Stimulated activated CD8-positive, alpha-beta memory T cell treated with anti-CD3 and anti-CD28 coated beads, Interleukin-15, amount 100 ng/mL, for 1 hour (primary cell): ENCODE results near the gene C2CD2.

Source experiments
- DNase-seq: peaks from one replicate; pipeline ENCODE4 v3.0.0-alpha.2; 2020; ENCODE audit warnings: low read depth

C2CD2 gene

DNA sequence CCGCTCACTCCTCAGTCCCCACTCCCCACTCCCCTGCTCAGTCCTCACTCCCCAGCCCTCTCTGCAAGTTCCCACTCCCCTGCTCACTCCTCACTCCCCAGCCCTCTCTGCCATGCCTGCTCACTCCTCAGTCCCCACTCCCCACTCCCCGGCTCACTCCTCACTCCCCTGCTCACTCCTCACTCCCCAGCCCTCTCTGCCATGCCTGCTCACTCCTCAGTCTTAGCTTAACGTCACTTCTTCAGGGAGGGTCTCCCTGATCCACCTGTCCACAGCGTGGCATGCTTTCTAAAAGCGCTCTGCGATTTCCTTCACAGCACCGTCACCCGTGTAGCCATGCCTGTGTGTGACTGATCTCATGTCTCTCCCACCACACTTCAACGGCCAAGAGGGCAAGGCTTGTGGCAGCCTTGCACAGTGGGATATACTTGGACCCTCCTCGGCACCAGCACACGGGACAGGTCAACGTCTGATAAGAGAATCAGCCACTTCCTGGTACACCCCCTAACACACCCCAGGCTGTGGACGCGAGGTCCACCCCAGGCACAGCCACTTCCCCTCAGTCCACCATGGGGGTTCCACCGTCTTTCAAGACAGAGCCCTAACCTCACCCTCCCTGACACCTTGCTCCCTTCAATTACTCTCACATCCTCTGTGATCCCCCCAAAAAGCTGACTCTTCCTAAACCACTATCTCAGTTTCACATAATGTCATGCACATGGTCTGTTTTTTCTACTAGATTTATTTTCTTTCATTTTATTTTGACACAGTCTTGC lies 88.6 kb downstream of the C2CD2 start:
- DNase-seq, result no peak

GRCh38 chr21:41864311-41865001 lies 89.4 kb downstream of the C2CD2 start:
- no peak for DNase-seq

GRCh38 chr21:41863439-41863740 lies 90.4 kb downstream of the C2CD2 start:
- DNase-seq, result no peak

DNA sequence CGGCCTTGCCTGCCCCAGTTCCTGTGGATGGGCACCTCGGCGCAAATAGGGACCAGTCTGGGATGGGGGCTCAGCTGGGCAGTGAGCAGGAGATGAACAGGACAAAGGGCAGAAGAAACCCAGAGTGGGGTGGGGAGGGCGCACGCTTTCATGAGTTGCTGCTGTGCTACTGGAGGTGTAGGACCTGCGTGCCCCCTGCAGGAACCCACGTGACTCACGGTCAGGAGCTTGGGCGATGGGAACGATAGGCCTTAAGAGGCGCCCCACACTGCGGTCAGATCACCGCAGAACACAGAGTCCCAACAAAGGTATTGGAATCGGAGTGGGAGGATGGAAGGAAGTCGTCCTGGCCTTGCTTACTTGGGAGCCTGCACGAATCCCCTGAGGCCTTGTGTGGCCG lies 91.8 kb downstream of the C2CD2 start:
- no peak for DNase-seq

GRCh38 chr21:41861255-41861654 lies 92.6 kb downstream of the C2CD2 start:
- DNase-seq, result no peak

DNA sequence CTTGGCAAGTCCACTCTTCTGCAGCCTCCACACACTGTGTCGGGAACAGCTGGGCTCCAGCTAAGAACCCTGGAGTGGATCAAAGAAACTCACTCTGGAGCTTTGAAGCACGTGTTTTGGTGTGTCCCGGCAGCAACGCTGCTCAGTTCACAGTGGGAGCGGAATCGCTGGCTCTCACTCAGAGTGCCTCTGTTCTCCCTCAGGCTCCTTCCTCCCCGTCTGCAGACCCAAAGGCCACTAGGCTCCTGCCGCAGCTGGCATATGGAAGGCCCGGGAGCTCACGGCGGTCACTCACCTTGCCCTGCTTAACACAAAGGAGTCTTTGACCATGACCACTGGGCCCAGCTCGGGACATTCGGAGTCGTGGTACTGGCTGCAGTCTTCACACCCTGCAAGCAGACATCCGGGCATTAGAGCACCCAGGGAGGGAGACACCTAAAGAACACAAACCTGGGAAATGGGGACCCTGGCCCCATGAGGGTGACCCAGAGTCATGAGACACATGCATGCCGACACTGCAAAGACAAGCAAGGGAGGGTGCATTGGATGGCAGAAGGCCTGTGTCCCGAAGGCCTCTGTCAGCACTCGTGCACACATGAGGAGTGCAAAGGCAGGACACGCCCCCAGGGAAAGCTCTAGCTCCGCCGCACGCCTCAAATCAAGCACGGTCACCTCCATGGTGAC lies 94.4 kb downstream of the C2CD2 start:
- no peak for DNase-seq

- no peak for DNase-seq
Observed at GRCh38 chr21:41858466-41859296, 95.1 kb downstream of the C2CD2 start.

- DNase-seq, result no peak
Observed at GRCh38 chr21:41857771-41858300, 96.0 kb downstream of the C2CD2 start.

GRCh38 chr21:41856572-41856971 lies 97.2 kb downstream of the C2CD2 start:
- DNase-seq, result no peak

DNA sequence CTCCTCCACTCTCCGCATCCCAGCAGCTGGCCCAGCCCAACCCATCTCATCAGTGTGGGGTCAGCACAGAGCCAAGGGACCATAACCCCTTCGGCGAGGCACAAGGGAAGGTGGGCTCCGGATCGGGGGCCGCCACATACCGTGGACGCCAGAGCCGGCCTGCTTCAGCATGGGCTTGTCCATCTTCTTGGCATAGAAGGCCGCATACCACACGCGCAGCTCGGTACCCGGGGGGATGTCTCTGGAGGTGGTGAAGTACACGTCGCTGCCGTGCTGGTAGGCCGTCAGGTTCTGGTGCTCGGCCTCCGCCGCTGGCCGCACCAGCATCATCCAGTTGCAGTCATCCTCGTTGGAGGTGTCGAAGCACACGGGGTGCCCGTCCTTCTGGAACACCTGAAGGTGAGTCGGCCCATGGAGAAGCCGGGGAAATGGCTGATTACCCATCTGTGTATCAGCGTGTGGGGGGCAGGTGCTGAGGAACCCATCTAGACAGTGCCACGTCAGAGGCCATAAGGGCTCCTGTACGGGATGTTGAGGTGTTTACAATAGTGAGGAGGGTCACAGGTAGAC lies 99.3 kb downstream of the C2CD2 start:
- DNase-seq, result no peak

DNA sequence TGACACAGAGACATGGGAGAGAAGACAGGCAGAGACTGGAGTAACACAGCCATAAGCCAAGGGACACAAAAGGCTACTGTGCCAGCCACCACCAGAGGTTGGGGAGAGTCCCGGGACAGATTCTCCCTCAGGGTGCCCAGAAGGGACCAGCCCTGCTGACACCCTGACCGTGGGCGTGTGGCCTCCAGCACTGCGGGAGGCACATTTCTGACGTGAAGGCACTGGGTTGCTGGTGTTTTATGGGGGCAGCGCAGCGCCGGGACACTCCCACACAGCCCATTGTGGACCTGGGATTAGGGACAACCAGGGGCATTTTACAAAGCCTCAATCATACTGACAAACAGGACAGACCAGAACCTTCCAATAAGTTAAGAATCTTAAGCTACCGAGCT lies 100.9 kb downstream of the C2CD2 start:
- no peak for DNase-seq

DNA sequence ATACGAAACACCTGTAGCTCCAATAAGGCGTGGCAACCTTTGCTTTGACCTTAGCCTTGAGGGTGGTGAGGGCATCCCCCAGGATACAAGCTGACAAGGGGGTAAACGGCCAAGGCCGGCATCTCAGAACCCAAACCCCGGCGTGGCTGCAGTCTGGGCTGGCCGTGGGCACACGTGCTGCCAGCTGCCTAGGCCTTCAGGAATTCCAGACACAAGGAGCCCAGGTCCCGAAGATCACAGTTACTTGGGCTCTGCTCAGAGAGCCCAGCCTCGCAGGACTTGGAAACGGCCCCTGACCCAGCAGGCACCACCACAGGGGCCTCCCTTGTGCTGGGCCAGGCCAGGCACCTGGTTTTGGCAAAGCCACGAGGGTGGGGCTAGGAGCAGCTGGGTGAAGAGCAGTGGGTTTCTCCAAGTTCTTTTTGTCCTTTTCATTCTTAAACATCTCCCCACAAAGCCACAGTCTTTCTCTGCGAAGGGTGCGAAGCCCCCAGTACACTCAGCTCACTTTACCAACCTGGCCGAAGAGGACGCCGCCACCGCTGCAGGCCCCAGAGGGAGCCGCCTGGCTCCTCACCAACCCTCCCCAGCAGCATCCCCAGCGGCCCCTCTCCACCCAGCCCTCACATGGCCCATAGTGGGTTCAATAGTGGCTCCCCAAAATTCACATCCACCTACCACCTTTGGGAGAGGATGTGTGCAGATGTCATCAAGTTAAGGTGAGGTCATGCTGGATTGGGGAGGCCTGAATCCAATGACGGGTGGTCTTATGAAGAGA lies 101.5 kb downstream of the C2CD2 start:
- DNase-seq, result no peak

DNA sequence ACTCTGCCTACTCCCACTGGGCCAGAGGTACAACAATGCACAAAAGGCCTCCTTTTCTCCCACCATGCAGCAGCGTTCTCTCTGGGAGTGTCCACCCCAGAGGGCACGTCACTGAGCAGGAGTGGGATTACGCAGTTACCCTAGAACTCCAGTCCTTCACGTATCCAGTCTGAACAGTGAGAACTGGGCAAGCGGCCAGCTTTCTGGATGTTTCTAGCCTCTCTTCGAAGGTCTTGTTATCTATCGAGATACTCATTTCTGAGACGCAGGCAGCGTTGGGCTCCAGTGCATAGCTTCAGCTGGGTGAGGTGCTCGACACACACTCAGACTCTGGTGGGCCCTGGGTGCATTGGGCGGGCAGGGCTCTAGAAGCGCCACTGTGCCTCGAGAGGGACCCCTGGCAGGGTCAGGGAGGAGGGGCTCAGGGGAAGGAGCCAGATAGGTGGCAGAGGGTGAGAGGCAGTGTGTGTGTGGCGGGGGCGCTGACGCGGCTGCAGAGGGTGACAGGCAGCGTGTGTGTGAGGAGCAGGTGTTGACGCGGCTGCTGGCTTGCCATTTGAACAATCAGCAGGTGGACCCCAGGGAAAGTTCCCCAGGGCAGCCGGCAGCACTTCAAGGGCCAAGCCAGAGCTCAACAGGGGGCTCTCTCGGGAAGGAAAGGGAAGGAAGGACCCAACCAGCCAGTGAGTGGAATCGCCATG lies 102.6 kb downstream of the C2CD2 start:
- DNase-seq, result no peak

DNA sequence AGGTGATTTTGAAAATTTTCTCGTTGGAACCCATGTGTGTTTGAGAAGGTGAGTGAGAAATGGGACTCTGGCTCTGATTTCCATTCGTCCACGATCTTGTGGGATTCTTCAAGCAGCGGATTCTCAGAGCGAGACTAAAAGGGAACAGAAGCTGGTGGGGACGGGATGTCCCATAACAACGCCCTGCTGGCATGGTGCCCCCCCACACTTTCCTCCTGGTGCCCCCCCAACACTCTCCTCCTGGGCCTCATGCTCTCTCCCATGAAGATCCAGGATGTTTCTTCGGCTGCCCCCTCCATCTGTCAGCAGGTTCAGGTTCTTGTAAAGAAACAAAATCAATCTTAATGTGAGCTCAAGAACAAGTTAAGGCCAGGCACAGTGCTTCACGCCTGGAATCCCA lies 103.7 kb downstream of the C2CD2 start:
- no peak for DNase-seq

GRCh38 chr21:41848958-41849580 lies 104.7 kb downstream of the C2CD2 start:
- DNase-seq, result no peak

DNA sequence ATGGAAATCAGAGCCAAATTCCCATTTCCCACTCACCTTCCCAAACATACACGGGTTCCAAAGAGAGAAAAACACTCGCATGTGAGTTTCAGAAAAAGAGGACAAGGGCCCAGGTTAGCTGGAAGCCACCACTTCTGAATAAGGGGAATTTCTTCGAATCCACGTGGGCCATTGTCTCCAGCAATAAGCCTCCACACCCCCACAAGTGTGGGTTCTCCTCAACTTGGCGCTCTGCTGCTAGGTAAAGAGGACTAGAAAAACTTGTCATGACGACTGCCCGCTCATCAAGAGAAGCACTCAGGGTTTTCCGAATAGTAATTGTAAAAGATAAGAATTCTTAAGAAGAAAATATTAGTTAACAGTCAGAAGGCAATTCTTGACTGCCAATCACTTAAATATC lies 105.3 kb downstream of the C2CD2 start:
- DNase-seq, result no peak

GRCh38 chr21:41847066-41847804 lies 106.6 kb downstream of the C2CD2 start:
- no peak for DNase-seq

DNA sequence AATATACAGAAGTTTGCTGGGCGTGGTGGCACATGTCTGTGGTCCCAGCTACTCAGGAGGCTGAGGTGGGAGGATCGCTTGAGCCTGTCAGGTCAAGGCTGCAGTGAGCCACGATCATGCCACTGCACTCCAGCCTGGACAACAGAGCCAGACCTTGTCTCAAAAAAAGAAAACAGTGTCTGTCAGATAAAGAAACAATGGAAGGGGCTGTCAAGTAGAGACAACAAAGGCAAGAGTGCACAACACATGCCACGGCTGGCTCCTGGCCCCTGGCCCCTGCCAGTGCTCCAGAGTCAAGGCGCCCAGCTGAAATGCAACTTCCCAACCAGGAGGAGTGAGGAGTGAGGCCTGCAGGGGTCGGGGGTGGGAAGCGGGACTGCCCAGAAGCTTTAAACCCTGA lies 107.3 kb downstream of the C2CD2 start:
- DNase-seq, result no peak

DNA sequence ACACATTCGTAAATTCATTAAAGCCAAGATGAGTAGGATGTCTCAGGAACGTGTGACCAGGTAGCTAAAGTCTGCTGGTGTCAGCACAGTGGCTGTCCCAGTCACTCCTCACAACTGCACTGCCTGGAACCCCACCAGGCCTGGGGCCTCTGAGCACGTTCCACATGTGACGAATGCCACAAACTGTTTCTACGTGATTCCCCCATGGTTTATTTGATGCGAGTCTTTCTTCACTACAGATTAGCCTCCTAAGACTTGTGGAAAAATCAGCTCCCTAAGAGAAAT lies 107.8 kb downstream of the C2CD2 start:
- no peak for DNase-seq
